CD4-positive, alpha-beta T cell treated with Interleukin-12 subunit alpha and Interleukin-12 subunit beta, for 1 hour (primary cell): ENCODE data around the gene KCNK16.

Experiments
- DNase-seq: peaks from one replicate; pipeline ENCODE4 v3.0.0-alpha.2; 2020

KCNK16 gene

GRCh38 chr6:39322306-39322850 lies at the start of gene KCNK16:
Gene KCNK16, minus strand, starts transcription at chr6:39322702. Its CDS starts 162 bp downstream, at chr6:39322540.
- DNase-seq: no peak

DNA sequence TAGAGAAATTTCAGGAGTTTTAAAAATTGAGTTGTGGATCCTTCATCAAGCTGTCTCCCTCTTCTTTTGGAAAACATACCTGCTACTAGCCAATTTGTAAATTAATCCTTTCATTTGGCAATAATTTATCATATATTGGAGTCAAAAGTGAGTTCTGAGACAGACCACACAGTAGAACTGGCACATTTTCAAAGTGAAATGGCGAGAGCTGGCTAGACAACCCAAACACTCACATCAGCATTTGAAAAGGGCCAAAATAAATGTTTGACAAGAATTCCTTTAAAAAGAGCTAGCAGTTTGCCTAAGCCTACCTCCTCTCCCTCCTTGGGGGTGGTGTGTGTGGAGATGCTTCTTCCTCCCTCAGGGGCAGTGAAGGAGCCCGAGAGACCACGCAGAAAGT lies 47.9 kb upstream of the KCNK16 start:
- DNase-seq: no peak

DNA sequence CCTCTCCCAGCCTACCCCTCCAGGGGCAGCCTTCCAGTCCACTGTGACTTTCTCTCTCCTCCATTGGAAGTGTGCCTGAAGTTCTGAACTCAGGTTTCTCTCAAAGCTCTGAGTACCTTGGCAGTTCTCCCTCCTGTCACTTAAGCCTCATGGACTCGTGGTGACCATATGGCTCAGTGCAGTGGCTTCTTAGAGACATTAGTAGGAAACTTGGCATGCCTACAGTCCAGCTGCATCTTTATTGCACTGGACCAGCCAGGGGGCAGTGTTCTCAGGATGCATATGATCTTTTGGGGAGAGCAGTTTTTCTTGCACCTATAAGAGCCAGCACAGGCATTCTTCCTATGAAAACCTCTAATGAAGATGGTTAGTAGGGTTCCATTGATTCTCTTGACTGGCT lies 47.5 kb upstream of the KCNK16 start:
- no peak for DNase-seq

DNA sequence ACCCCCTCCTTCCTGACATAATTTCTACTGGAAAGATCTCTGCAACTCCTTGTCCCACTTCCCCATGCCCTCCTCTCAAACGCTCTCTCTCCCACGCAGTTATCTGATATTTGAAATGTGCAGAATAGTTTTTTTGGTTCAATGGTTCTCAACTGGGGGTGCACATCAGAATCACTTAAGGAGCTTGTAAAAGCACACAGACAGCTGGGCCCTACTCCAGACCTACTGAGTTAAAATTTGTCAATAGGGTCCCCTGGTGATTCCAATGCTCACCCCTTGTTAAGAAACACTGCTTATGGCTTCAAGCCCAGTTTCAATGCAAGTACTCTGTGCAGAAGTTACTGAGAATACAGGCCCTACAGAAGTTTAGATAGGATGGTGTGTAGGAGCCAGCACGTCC lies 45.2 kb upstream of the KCNK16 start:
- DNase-seq: no peak

GRCh38 chr6:39366931-39367618 lies 44.6 kb upstream of the KCNK16 start:
- no peak for DNase-seq

DNA sequence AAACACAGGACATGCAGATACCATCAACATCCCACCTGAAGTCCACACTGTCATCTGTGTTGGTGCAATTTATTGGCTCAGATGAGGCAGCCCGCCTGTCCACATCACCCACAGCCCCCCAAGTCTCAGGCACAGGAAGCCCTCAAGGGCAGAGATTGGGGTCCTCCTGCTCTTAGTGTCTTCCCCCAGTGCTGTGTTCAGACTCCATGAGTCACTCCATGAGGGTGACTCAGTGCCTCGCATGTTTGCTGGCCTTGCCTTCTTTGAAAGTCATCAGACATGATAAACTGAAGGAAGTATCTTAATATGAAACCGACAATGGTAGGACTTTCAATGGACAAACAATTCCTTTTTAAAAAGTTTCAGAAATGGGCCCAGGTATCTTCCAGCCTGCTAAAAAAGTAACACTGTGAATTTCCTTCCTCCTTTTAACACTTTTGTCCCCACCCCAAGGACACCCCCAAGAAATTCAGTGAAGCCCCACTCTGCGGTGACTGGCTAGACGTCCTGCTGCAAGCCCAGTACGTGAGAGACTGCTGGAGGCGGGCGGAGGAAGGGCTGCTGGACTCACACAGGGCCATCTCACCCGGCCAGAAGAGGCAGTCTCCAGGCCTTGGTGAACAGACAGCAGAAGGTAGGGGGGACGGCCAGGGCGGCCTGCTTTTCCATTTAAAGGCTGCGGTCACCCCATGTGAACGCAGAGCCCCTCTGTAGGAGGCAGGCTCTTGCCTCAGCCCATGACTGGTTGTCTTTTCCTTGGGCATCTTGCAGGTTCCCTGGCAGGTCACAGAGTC lies 43.0 kb upstream of the KCNK16 start:
- no peak for DNase-seq

DNA sequence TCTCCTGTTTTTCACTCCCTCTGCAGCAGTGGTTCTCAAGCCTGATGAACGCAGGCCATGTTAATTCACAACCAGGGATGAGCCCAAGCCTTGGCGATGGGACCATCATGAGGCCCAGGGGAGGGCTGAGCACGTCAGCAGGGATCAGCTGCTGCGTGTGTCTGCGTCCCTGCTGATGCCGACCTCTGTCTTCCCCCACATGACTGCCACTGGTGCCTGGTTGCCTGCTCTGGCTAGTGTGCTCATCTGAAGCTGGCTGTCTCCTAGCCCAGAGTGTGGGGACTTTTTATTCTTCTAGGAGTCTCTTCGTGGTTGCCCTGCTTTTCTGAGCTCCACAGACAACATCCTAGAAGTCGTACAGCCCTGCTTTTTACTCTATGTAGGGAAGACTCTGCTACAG lies 40.8 kb upstream of the KCNK16 start:
- DNase-seq: no peak

- no peak for DNase-seq
Measured at GRCh38 chr6:39362487-39362865, 40.0 kb upstream of the KCNK16 start.

DNA sequence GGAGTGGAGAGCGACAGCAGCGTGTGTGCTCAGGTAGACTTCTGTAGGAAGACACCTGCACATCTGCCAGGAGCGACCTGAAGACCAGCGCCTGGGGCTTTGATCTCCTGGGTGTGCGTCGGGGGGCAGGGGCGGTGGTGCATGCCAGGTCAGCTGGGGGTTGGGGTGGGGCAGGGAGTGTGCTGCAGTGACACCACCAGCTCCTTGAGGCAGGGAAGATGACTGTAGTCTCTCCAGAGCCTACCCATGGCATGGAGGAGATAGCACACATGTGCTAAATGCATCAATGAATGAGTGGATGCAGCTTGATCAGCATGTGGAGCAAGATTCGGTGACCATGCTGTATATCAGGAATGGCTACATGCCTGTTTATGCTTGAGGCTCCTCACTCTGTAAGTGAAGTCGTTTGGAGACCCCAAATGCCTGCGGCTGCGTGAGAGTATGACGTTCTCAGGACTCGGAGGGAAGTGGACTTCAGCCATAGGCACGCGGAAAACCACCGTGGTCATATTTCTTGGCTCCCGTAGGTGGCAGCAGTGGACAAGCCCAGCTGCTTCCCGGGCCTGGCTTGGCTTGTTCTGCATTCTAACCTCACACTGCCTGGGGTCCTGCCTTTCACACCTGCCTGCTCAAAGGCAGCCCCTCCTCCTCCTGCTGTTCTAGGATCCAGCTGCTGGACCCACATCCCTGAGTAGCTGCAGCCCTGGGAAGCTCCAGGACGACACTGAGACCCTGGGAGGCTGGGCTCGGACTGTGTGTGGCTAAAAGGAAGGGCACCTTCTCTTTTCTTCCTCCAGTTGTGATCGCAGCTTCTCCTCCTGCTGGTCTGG lies 39.4 kb upstream of the KCNK16 start:
- DNase-seq: peak; percentile 25

DNA sequence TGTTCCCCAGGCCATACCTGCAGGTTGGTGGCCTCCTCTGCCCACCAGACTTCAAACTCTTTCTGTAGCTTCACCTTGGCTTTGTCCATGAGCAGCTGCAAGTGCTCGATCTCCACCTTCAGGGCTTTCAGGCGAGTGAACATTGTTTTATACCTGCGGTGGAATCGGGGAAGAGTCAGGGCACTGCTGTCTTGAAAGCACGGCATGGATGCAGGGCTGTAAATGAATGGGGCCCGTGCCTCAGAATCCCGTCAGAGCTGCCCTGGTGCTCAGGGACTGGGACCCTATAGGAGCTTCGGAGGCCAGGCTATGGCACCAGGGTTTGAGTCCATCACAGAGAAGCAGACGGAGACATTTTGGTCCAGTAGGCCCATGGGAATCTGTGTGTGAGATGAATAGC lies 37.9 kb upstream of the KCNK16 start:
- no peak for DNase-seq

GRCh38 chr6:39357998-39358686 lies 35.6 kb upstream of the KCNK16 start:
- no peak for DNase-seq

DNA sequence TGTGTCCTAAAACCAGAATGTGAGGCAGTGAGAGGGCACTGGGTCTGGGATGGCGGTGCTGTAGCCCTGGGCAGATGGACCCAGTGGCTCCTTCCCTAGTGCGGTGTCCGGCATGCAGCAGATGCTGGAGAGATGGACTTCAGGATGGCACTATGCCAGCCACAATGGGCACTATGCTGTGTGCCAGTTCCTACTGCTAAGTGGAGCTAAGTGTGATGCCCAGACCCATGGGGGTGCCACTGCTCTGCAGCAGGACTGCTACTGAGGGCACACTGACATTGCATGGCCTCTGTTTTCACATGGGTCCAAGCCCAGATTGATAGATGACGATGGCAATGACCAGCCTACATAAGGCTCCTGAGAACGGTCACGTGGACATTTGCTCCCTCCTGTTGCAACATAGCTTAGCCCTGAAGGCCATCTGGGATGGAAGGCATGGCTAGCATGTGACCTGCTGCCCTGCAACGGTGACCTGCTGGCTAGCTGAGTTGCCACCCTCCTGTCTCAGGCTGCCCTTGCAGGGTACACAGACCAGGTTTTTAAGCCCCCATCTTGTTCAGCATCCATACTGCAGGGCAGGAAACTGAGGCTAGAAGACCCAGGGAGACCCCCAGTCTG lies 31.3 kb upstream of the KCNK16 start:
- no peak for DNase-seq

DNA sequence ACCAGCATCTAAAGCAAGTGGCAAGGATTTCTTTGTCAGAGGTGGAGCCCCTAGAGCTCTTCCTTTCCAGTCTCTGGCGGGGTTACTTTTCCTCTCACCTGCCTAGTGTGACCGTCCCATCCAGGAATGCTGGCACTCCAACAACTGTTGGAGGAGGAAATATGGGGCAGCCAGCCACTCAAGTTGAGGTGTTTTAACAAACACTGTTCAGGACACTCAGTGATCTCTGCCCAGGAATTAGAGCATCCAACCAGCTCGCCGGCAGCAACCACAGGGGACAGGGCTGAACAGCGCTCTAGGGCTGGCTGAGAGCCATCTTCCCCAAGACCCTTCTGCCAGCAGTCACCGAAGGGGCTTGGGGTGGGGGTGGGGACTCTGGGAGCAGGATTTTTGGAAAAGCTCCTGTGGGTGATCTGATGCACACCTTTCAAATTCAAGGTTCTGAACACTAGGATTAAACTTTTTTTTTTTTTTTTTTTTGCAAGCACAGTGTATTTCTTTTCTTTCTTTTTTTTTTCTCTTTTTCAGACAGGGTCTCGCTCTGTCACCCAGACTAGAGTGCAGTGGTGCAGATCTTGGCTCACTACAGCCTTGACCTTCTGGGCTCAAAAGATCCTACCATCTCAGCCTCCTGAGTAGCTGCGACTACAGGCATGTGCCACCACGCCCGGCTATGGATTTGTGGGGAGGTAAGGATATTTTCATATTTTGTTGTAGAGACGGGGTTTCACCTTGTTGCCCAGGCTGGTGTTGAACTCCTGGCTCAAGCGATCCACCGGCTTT lies 28.4 kb upstream of the KCNK16 start:
- DNase-seq: no peak

DNA sequence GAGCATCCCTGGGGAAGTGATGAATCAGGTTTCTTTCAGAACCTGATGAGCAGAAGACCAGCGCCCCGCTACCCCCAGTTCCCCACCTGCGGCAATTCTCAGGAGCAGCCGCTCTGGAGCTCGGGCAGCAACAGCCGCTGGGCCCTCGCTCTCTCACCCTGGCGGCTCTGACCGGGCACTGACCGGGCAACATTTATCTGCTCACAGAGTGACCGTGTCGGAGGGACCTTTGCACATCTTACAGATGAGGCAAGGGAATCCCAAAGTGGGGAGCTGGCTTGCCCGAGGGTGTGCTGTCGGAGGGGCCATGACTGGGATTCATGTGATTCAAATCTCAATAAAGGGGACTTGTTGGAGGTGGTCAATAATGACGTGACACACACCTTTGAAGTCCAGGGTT lies 26.2 kb upstream of the KCNK16 start:
- DNase-seq: no peak

- peak; percentile 43 for DNase-seq
Measured at GRCh38 chr6:39347906-39348585, 25.5 kb upstream of the KCNK16 start.

- no peak for DNase-seq
Measured at GRCh38 chr6:39347206-39347605, 24.7 kb upstream of the KCNK16 start.

GRCh38 chr6:39344821-39345280 lies 22.3 kb upstream of the KCNK16 start:
- no peak for DNase-seq

- DNase-seq: no peak
Measured at GRCh38 chr6:39343396-39343870, 20.9 kb upstream of the KCNK16 start.

DNA sequence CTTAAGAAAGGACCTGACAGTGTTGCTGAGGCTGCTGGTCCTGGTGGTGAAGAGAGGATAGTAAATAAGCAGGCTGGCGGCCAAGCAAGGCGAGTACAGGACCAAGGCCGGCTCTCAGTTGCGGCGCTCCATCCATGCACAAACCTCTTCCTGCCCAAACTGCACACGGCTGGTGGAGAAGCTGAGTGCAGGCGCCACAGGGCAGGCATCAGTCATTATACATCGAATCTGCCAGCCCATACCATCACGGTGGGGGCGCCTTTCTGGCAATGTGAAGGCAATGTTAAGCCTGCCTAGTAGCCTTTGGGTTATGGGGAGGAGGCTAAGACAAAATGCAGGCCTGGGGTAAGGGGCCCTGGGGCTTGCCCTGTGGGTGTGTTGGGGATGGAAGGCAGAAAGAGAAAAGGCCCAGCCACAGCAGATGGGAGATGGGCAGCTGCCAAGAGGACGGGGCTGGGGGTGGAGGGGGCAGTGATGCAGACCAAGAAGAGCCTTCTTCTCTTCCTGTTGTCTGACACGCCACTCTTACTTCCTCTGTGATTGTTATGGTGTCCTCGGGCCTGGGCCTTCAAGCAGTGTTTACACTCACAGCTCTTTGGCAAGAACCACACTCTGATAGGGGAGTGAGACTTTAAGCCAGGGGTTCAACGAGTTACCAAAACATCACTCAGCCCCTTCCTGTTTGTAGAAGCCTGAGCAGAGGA lies 20.3 kb upstream of the KCNK16 start:
- no peak for DNase-seq

DNA sequence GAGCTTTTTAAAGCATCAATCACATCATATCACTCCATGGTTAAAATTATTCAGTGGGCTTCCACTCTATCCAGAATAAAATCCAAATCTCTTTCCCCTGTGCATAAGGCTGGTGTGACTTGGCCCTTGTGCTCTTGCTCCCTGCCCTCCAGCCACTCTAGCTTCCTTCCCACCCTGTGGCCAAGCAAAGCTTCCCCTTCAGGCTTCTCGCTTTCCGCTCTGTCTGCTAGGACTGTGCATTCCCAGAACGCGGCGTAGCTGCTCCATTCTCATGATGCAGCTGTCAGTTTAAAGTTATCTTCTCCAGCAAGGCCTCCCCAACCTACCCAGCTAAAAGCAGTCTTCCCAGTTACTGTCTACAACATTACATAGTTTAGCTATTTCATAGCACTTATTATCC lies 19.4 kb upstream of the KCNK16 start:
- no peak for DNase-seq
